NT2/D1 (cell line): ENCODE measurements around the gene PDS5A.

Experiments
- YY1 ChIP-seq: IDR thresholded peaks from 2 replicates; pipeline ENCODE4 v1.6.1; 2011; ENCODE audit not compliant: insufficient read length, insufficient read depth
- ZNF274 ChIP-seq: IDR thresholded peaks from 2 replicates; pipeline ENCODE4 v1.6.1; 2011; ENCODE audit warnings: mild to moderate bottlenecking, low read depth, low read length

- TF ChIP-seq ZNF274 (no peak), YY1 (no peak)
These were observed 163.1 kb downstream of the PDS5A start for GRCh38 chr4:39814403-39815185.
